Ishikawa (cell line): ENCODE measurements around the gene KRTAP10-3.

Experiments
- CEBPB ChIP-seq: IDR thresholded peaks from 2 replicates; pipeline ENCODE4 v1.6.1; 2012
- CREB1 ChIP-seq: IDR thresholded peaks from 2 replicates; pipeline ENCODE4 v1.6.1; 2012; ENCODE audit warnings: low read depth
- EGR1 ChIP-seq: IDR thresholded peaks from 2 replicates; pipeline ENCODE4 v1.6.1; 2012
- EP300 ChIP-seq: IDR thresholded peaks from 2 replicates; pipeline ENCODE4 v1.6.1; 2012; ENCODE audit warnings: borderline replicate concordance
- FOXM1 ChIP-seq: IDR thresholded peaks from 2 replicates; pipeline ENCODE4 v1.6.1; 2012; ENCODE audit warnings: low read depth, borderline replicate concordance
- MAX ChIP-seq: IDR thresholded peaks from 2 replicates; pipeline ENCODE4 v1.6.1; 2012
- NFIC ChIP-seq: IDR thresholded peaks from 2 replicates; pipeline ENCODE4 v1.6.1; 2012
- RAD21 ChIP-seq: IDR thresholded peaks from 2 replicates; pipeline ENCODE4 v1.6.1; 2012; ENCODE audit warnings: low read depth
- TAF1 ChIP-seq: IDR thresholded peaks from 2 replicates; pipeline ENCODE4 v1.6.1; 2012; ENCODE audit warnings: low read depth, mild to moderate bottlenecking
- TCF12 ChIP-seq: IDR thresholded peaks from 2 replicates; pipeline ENCODE4 v1.6.1; 2012; ENCODE audit warnings: low read depth
- TEAD4 ChIP-seq: IDR thresholded peaks from 2 replicates; pipeline ENCODE4 v1.6.1; 2012
- YY1 ChIP-seq: IDR thresholded peaks from 2 replicates; pipeline ENCODE4 v1.6.1; 2012; ENCODE audit warnings: low read depth
- ZBTB7A ChIP-seq: IDR thresholded peaks from 2 replicates; pipeline ENCODE4 v1.6.1; 2012; ENCODE audit warnings: low read depth
- TF ChIP-seq, protein P1 (sequence below): IDR thresholded peaks from 2 replicates; pipeline ENCODE4 v1.6.1; 2012
- TF ChIP-seq, protein P2 (sequence below): IDR thresholded peaks from 2 replicates; pipeline ENCODE4 v1.6.1; 2012; ENCODE audit warnings: low read depth, mild to moderate bottlenecking

Gene KRTAP10-3

DNA sequence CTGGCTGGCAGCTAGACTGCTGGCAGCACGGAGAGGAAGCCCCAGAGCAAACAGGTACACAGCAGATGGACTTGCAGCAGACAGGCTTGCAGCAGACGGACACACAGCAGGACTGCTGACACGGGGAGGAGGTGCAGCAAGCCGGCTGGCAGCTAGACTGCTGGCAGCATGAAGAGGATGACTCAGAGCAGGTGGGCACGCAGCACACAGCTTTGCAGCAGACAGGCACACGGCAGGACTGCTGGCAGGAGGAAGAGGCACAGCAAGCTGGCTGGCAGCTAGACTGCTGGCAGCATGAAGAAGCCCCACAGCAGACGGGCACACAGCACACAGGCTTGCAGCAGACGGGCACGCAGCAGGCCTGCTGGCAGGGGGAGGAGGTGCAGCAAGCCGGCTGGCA is 7.8 kb downstream of the KRTAP10-3 start:
- no peak for TF ChIP-seq CEBPB
- no peak for TF ChIP-seq EP300
- TF ChIP-seq, protein P1, sequence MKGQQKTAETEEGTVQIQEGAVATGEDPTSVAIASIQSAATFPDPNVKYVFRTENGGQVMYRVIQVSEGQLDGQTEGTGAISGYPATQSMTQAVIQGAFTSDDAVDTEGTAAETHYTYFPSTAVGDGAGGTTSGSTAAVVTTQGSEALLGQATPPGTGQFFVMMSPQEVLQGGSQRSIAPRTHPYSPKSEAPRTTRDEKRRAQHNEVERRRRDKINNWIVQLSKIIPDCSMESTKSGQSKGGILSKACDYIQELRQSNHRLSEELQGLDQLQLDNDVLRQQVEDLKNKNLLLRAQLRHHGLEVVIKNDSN: no peak
- TF ChIP-seq MAX: no peak
- TF ChIP-seq FOXM1: no peak
- TF ChIP-seq YY1: no peak
- no peak for TF ChIP-seq TCF12

DNA sequence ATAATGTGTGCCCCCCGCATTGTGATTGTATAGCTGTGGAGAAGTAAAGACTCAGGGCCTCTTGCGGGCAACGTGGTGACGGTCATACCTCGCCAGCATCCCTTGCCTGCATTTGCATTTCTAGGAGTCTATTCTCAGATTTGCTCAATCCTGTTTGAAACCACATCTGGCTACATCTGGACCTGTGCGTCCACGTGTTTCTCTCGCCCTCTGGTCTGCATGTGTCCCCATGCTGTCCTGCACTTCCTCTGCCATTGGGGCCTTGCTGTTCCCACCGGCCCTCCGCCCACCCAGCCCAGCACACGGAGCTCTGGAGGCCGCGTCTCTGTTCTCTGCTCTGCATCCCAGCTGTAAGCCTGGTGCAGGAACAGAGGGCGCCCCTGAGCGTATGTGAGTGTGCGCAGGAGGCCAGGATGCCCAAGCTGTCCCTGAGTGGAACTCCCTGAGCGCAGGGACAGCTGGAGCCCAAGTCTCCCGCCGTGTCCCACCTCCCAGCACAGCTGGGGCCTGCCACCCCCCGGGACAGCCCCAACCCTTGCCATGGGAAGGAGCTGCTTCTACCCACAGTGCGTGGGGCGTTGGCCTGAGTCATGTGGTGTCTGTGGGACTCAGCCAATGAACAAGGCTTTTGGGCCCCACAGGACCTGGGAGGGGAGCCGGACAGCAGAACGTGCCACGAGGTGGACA is 8.9 kb downstream of the KRTAP10-3 start:
- TF ChIP-seq EP300 (no peak), NFIC (no peak), MAX (no peak)

GRCh38 chr21:44548922-44549321 is 9.7 kb downstream of the KRTAP10-3 start:
- TF ChIP-seq, protein P1: no peak
- no peak for TF ChIP-seq FOXM1
- no peak for TF ChIP-seq CREB1
- no peak for TF ChIP-seq TCF12
- TF ChIP-seq RAD21: no peak

- no peak for TF ChIP-seq TAF1
- no peak for TF ChIP-seq YY1
- no peak for TF ChIP-seq EGR1
- no peak for TF ChIP-seq ZBTB7A
- TF ChIP-seq MAX: no peak
Measured at GRCh38 chr21:44548381-44548780, 10.2 kb downstream of the KRTAP10-3 start.

DNA sequence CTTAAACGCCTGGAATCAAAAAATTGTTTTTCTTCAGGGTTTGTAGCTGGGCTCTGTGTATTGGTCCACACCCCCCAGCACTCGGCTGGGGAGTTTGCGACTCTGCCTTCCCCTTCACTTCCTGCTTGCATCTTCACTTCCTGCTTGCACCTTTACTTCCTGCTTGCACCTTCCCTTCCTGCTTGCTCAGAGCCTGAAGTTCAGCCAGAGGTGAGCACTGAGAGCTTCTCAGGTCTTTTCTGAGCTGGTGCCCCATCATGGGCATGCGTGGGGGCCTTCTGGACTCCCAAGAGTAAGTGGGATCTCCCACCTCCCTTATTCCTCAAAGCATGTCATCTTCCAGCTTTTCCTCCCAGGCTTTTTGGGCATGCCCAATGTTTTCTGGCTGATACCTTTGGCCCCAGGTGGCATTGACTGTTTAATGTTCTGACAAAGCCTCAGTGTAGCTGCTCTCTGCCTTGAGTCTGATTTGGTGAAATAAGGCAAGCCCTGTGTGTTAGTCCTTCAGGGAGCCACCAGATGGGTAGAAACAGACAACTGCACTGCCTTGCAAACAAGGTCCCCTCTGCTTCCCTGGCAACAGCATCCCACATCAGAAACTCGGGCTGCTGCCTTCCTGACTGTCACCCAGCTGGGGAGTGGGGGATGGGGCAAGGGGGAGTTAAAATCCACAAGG is 10.8 kb downstream of the KRTAP10-3 start:
- TF ChIP-seq TEAD4 (no peak), YY1 (no peak)

DNA sequence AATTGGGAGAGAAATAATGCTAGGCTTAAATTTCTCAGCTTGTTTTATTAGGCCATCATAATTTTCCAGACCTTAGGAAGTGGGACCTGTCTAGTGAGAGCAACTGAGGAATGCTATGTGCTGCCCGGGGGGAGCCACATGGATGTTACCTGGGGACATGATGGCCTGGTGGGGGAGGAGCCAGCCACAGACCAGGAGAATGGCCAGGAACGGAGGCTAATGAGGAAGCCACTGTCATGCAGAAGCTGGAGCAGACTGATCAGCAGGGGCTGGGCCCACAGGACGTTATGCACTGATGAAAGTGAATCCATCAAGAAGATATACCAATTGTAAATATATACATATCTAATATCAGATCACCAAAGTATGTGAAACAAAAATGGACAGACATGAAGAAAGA is 14.0 kb downstream of the KRTAP10-3 start:
- TF ChIP-seq FOXM1 (no peak), TEAD4 (no peak), EP300 (no peak), ZBTB7A (no peak), NFIC (no peak), RAD21 (no peak), MAX (no peak), TAF1 (no peak), CEBPB (no peak), CREB1 (no peak), TCF12 (no peak), YY1 (no peak)
- TF ChIP-seq, protein P1: no peak
- TF ChIP-seq, protein P2, sequence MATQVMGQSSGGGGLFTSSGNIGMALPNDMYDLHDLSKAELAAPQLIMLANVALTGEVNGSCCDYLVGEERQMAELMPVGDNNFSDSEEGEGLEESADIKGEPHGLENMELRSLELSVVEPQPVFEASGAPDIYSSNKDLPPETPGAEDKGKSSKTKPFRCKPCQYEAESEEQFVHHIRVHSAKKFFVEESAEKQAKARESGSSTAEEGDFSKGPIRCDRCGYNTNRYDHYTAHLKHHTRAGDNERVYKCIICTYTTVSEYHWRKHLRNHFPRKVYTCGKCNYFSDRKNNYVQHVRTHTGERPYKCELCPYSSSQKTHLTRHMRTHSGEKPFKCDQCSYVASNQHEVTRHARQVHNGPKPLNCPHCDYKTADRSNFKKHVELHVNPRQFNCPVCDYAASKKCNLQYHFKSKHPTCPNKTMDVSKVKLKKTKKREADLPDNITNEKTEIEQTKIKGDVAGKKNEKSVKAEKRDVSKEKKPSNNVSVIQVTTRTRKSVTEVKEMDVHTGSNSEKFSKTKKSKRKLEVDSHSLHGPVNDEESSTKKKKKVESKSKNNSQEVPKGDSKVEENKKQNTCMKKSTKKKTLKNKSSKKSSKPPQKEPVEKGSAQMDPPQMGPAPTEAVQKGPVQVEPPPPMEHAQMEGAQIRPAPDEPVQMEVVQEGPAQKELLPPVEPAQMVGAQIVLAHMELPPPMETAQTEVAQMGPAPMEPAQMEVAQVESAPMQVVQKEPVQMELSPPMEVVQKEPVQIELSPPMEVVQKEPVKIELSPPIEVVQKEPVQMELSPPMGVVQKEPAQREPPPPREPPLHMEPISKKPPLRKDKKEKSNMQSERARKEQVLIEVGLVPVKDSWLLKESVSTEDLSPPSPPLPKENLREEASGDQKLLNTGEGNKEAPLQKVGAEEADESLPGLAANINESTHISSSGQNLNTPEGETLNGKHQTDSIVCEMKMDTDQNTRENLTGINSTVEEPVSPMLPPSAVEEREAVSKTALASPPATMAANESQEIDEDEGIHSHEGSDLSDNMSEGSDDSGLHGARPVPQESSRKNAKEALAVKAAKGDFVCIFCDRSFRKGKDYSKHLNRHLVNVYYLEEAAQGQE: no peak

GRCh38 chr21:44542716-44543115 is 15.9 kb downstream of the KRTAP10-3 start:
- TF ChIP-seq, protein P1: no peak
- no peak for TF ChIP-seq RAD21
- TF ChIP-seq CEBPB: no peak
- TF ChIP-seq EGR1: no peak
- no peak for TF ChIP-seq TCF12
- no peak for TF ChIP-seq FOXM1
- TF ChIP-seq, protein P2: no peak
- no peak for TF ChIP-seq TEAD4
- TF ChIP-seq TAF1: no peak
- TF ChIP-seq YY1: no peak
- TF ChIP-seq ZBTB7A: no peak
- no peak for TF ChIP-seq NFIC
- no peak for TF ChIP-seq EP300
- TF ChIP-seq CREB1: no peak
- TF ChIP-seq MAX: no peak
